AG09319 (cell line): ENCODE results near the gene KRTAP10-4.
"Not testable (repeated sequence)": the region's sequence is repeated elsewhere in the genome, so short reads cannot be mapped to it uniquely, and the experiment has no call there.

Experiments
- DNase-seq: peaks from one replicate; pipeline ENCODE4 v3.0.0-alpha.2; 2010; ENCODE audit warnings: low read depth; ENCODE audit errors: extremely low read depth
- TF ChIP-seq, protein P1 (sequence below): IDR thresholded peaks from 2 replicates; pipeline ENCODE4 v1.5.1; 2011; ENCODE audit warnings: low read depth, mild to moderate bottlenecking, inconsistent platforms, low read length, moderate library complexity

The KRTAP10-4 gene

GRCh38 chr21:44579056-44579832 lies 5.7 kb downstream of the KRTAP10-4 start:
- DNase-seq = no peak
- TF ChIP-seq, protein P1, sequence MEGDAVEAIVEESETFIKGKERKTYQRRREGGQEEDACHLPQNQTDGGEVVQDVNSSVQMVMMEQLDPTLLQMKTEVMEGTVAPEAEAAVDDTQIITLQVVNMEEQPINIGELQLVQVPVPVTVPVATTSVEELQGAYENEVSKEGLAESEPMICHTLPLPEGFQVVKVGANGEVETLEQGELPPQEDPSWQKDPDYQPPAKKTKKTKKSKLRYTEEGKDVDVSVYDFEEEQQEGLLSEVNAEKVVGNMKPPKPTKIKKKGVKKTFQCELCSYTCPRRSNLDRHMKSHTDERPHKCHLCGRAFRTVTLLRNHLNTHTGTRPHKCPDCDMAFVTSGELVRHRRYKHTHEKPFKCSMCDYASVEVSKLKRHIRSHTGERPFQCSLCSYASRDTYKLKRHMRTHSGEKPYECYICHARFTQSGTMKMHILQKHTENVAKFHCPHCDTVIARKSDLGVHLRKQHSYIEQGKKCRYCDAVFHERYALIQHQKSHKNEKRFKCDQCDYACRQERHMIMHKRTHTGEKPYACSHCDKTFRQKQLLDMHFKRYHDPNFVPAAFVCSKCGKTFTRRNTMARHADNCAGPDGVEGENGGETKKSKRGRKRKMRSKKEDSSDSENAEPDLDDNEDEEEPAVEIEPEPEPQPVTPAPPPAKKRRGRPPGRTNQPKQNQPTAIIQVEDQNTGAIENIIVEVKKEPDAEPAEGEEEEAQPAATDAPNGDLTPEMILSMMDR = no peak

- TF ChIP-seq, protein P1 = no peak
- DNase-seq = no peak
These were observed 6.3 kb downstream of the KRTAP10-4 start for GRCh38 chr21:44579833-44580144.

- not testable (repeated sequence) for DNase-seq
These were observed 6.8 kb downstream of the KRTAP10-4 start, which contains the start of gene KRTAP10-5 for GRCh38 chr21:44580231-44580821. TSS of gene KRTAP10-5 (minus strand) at chr21:44580604. CDS start at chr21:44580578, 26 bp downstream.

DNA sequence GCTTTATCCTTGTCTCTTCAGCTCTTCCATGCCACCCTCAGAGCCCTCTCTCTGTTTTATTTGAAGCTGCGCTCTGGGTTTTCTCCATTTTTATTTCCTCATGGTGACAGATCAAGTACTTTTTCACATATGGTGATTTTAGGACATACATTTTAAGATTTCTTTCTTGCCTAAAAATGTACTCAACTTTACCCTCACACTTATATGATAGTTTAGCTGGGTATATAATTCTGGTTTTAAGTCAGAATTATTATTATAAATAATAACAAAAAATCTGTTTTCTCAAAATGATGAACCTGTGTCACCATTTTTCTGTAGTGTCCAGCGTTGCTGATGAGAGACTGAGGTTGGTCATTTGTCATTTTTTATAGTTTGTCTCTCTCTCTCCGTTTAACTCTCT lies 7.6 kb downstream of the KRTAP10-4 start:
- no peak for DNase-seq
- TF ChIP-seq, protein P1 = no peak

- TF ChIP-seq, protein P1 = no peak
- DNase-seq = no peak
These were observed 8.5 kb downstream of the KRTAP10-4 start for GRCh38 chr21:44582055-44582454.

DNA sequence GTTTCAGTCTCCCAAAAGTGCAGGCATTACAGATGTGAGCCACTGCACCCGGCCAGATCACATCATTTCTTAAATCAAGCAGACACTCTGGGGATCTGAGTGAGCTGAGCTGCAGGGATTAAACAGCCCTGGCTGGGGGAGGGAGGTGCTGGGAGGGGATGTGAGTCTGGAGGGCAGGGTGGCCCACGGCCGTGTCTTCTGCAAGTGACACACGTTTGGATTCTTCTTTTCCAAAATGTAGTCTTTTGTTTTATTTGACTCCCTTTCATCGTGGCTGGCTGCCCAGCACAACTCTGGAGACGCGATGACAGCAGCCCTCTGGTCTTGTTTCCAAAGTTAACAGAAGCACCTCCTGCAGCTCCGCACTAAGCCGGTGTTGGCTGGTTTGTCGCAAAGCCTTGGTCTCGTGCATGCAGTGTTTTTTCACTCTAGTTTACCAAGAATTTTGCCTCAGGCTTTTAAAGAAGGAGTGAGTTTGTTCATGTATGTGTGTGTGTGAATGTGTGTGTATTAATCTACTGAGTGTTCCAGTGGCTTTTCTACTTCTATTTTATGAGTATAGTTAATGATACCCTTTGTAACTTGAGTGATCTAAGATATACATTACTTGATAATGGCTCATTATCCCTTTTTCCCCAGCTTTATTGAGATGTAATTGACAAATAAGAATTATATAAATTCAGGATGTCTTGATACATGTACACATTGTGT lies 9.7 kb downstream of the KRTAP10-4 start:
- TF ChIP-seq, protein P1 = no peak
- no peak for DNase-seq

DNA sequence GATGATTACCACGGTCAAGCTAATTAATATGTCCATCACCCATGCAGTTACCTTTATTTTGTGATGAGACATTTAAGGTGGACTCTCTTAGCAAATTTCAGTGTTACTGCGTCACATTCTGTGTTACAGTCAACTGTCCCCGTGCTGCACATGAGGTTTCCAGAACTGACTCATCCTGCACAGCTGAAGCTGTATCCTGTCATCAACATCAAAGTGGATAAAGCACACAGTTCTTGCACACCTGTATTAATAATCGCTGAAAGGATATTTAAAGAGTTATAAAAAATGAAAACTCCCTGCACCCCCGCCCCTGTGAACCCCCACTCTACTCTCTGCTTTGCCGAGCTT lies 10.2 kb downstream of the KRTAP10-4 start:
- DNase-seq = no peak
- TF ChIP-seq, protein P1 = no peak
